DMS 273 (cell line): ENCODE measurements around the gene NR2C2AP.
"Not testable (repeated sequence)": the region's sequence is repeated elsewhere in the genome, so short reads cannot be mapped to it uniquely, and the experiment has no call there.

Experiments
- DNase-seq: peaks from one replicate; lab custom pipeline; 2025; ENCODE audit not compliant: unreplicated experiment; lab: John Stamatoyannopoulos, UW

Gene NR2C2AP

DNA sequence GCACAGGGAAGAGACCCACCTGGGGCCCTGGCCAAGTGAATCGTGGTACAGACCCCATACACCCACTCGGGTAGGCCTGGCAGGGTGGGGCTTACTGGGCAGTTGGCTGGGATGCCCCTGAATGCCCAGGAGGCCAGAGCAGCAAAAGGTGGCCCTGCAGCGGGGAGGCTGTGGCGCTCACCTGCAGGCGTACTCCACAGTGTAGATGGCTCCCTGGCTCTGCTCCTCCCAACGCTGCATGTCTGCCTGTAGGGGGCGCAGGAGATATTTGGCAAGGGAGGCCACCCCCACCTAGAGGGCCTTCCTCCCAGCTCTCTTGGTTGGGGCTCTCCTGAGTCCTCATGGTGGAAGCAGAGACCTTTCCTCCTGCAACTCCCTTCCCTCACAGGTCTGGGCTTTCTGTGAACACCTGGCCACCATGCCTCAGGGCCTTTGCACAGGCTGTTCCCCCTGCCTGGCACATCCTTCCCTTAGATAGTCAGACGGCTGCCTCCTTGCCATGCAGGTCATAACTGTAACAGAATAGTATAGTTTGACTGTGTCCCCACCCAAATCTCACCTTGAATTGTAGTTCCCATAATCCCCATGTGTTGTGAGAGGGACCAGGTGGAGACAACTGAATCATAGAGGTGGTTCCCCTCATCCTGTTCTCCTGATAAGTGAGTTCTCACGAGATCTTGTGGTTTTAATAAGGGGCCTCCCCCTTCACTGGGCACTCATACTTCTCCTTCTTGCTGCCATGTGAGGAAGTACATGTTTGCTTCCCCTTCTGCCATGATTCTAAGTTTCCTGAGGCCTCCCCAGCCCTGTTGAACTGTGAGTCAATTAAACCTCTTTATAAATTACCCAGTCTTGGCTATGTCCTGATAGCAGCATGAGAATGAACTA is 17.1 kb downstream of the NR2C2AP start:
- DNase-seq: peak; percentile 83

DNA sequence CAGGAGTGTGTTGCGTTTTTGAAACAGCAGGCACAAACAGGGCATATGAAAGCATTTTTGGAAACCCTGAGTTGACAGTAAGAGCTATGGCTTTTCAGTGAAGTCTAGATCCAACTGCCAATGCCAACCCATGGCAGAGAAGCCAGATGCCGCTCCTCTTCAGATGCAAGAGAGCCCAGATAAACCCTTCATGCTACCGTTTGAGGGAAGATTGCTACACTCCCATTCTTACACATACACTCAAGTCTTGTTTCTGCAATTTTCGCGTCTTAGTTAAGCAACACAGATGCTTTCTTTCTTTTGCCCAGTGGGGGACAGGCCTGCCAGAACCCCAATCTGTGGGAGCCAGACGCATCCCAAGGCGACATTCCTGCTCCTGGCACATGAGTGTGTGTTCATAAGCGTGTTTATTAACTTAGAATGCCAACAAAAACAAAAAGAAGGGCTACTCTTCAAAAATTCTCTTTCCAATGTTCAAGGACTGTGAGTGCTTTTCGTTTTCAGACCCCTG is 21.7 kb downstream of the NR2C2AP start:
- DNase-seq: no peak

DNA sequence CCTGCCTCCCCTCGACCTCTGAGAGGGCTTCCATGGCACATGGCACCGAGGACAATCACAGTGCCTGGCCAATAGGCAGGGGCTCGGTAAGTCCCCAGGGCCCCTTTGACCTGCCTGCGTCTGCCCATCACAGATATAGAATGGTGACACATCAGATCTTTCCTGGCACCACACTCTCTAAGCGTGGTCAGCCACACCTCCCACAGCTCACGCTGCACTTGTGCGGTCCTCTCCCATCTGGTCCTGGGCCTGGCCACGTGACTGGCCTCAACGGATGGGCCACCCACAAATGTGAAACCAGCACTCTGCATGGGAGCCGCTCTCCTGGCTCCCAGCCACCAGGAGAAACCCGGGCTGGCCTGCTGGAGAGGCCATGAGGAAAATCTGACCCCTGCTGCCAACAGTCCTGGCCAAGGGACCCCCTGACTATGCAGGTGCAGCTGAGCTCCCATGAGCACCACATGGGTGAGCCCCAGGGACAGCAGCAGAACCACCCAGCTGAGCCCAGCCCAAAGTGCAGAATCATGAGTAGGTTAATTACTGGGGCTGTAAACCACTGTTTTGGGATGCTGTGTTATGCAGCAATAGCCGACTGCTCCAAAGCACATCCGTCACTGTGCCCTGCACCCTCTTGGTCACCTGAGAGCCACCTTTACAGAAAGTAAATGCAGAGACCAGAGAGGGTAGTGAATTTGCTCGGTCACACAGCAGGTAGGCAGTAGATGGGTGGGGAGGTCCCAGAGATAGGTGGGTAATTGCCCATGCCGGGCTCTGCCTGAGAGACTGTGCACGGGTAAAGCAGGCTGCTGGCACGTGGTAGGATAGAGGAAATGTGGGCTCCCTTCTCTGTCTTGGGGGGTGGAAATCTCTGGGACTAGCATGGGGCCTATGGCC is 23.4 kb downstream of the NR2C2AP start:
- DNase-seq: no peak

DNA sequence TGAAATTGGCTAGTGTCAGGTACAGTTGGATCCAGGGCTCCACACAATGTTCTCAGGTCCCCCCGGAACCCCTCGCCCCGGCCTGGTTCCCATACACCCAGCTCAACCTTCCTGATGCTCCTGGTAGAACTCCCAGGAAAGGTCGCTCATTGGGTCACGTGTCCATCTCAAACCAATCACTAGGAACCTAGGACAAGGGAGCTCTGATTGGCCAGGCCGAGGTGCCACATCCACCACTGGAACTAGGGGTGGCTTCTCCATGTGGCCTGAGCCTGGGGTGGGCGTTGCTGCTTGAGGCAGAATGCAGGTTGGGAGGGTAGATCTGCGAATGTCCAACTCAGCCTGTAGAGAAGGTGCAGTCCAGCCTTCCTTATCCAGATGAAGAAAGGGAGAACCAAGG is 26.3 kb downstream of the NR2C2AP start:
- no peak for DNase-seq

DNA sequence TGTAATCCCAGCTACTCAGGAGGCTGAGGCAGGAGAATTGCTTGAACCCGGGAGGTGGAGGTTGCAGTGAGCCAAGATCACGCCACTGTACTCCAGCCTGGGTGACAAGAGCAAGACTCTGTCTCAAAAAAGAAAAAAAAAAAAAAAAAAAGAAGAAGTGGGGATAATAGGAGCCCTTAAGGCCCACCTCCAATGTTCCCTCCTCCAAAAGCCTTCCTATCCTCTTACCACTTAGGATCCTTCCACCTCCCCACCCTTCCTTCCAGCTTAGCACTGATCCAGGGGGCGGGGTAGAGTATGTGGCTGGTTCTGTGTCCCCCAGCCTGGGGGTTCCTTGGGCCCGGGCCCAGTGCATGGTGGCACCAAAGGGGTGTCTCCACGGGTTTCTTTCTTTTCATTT is 30.0 kb downstream of the NR2C2AP start:
- not testable (repeated sequence) for DNase-seq

DNA sequence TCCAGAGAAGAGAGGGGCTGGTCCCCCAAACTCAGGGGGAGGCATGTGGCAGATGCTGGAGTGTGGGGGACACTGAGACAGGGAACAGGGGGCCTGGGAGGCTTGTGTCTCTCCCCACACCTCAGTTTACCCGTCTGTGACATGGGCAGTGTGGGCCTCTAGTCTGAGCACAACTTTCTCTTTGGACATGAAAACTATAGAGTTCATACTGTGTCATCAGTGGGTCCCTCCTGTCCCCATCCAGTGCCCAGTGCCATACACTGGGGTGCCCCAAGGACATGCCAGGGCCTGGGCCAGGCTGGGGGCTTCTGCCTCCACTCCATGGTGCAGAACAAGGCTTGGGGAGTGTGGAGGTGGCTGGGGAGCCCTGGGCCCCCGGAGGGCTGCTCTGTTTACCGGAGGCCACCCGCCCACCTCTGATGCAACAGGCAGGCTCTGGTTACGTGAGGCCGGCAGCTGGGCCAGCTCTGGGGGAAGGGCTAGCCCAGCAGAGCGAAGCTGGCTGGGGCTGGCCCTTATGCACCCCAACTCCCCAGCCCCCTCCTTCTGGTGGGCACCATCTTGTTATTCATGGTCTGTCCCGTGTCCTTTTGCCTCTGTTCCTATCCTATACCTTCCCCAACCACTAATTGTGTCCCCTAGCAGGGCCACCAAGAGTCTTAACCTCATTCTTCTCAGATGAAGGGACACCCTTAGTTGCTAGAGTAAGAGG is 31.2 kb downstream of the NR2C2AP start:
- peak; percentile 73 for DNase-seq

DNA sequence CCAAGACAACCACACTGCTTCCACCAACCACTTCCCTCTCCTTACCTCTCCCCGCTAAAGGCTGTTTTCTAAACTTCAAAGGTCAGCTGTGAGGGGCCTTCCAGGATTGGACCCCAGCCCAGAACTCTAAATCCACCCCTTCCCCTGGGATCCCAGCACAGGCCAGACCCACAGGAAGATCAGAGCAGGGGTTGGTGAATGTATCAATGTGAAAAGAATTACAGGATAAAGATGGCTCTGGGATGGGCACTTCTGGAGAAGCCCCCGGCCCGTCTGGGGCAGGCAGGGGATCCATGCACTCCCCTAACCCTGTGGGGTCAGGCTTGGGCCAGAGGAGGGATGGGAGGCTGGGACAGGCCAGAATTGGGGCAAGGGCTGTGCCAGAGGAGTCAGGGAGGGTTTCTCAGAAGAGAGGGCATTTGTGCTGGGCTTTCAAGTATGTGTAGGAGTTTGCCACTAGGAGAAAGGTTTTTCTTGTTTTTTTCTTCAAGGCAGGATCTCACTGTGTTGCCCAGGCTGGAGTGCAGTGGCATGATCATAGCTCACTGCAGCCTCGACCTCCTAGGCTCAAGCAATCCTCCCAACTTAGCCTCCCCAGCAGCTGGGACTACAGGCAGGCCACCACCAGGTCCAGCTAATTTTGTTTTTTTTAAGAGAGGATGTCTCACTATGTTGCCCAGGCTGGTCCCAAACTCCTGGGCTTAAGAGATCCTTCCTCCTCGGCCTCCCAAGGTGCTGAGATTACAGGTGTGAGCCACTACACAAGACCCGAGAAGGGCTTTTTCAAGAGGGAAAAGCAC is 32.1 kb downstream of the NR2C2AP start:
- DNase-seq: peak; percentile 59

DNA sequence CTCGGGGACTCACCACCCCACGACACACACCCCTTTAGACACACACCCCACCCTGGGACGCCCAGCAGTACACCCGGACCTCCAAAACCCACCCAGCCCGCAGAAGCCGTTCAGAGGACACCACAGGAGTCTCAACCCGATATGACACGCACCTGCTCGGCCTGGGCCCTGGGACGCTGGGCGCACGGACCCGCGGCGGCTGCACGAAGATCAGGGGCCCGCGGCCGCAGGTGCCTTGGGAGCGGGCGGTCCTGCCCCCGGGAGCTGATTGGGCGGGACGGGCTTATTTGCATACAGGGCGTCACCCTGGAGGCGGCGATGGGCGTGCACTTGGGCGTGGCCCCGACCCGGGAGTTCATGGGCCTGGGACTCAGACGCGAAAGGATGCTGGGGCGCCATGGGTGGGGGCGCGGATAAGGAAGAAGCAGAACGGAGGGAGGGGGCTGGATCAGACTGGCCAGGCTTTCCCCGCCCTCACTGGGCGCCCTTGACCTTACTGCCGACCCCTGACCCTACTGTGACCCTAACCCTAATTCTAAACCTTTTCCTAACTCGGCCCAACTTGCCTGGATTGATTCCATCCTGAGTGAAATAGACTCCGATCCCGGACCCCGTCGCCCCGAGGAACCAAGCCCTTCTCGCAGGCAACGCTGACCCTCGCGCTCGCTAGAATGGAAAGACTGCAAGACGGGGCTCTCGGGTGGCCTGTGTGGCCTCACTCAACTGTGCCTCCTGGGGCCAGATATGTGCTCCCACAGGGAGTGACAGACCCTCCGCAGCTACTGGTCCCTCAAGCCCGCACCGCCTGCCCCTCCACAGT is 33.0 kb downstream of the NR2C2AP start, which contains the start of gene MEF2B:
Gene MEF2B, minus strand, starts transcription at position 211 of the 820 bp plus-strand sequence. CDS start 19,528 bp downstream, outside the sequence.
- peak; percentile 94 for DNase-seq

DNA sequence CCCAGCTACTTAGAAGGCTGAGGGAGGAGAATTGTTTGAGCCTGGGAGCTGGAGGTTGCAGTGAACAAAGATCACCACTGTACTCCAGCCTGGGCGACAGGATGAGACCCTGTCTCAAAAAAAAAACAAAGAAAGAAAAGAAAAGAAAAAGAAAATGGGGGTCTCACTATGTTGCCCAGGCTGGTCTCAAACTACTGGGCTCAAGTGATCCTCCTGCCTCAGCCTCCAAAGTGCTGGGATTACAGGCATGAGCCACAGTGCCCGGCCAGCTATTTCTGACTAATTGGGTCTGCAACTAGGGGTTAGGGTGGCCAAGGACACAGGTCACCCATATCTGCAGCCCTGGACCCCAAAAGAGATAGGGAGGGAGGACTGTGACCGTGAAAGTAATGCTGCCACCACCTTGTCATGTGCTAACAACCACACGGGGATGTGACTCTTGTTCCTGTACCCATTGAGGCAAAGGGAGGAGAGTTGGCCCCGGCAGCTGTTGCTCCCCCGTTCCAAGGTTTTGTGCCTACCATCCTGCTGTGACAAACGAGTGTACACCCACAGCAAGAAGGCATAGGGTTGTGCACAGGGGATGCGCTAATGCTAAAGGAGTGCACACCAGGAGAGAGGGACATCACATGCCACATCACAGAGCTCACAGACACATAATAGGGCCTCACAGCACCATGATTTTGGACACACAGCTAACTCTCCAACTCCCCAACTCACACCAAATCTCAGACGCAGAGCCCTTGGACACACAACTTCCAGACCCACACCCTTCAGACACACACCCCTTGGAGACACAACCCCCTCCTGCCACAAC is 33.8 kb downstream of the NR2C2AP start:
- no peak for DNase-seq

DNA sequence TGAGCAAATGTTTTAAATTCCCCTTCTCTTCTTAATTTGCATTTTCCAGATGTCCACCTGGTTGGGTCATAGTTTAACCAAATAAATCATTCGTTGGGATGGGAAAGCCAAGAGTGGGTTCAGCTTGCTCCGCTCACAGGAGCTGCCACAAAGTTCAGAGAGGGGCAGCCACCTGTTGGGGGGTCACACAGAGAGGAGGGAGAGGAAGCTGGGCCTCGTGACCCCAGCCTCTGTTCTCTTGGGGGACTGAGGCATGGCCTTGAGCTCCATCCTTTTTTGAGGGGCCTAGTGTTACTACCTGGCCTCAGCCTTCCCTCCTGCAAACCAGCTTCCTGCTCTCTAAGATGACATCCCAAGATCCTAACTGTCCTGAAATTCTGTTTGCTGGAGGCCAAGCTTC is 35.6 kb downstream of the NR2C2AP start:
- no peak for DNase-seq

DNA sequence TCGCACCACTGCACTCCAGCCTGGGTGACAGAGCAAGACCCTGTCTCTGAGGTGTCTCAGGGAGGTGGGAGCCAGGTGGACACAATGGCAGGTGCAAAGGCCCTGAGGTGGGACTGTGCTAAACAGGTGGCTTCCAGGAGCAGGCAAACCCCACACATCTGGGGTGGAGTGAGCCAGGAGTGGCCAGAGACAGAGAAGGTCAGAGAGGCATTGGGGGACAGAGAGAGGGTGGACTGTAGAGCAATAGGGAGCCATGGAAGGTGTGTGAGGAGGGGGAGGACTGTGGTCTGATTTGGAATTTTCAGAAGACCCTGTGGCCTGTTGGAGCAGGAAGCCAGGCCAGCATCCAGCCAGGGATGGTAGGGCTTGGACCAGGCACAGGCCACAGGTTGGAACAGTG is 37.8 kb downstream of the NR2C2AP start:
- no peak for DNase-seq

DNA sequence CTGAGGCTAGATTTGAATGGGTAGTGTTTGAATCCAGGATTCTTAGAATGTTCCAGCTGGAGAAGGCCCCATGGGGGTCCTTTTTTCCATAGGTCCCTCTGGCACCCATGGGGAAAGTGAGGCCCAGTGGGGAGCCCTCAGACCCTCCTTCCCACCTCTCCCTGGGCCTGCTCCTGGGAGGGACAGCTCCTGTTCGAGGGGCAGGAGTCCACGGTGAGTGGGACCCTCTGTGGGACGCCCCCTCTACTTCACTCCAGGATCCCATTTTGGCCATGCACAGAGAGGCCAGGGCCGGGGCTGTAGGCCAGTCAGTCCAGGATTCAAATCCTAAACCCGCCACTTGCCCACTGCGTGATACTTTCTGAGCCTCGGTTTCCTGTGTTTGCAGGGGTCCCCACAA is 40.7 kb downstream of the NR2C2AP start:
- DNase-seq: no peak

DNA sequence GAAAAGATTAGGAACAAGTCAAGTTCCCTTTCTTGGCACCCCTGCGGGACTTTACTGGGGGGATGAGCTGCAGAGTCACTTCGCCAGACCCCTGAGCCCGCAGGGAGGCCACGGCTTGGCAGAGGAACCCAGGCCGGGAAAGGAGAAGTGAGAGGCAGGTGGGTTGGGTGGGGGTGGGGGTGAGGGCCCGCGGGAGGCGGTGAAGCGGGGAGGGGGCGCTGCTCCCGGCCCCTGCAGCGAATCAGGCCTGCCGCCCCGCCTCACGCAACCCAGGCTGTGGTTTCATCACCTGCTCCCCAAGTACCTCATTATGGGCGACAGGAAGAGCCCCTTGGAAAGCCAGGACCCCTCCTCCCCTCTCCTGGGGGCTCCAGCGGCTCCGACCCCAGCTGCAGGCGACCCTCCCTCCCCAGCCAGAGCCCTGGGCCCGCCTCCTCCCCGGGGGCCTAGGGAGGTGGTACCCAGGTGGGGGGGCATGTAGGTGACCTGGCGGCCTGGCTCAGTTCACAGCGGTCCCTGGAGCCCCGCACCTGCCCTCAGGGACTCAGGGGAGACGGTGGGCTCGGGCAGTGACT is 42.7 kb downstream of the NR2C2AP start:
- DNase-seq: no peak

DNA sequence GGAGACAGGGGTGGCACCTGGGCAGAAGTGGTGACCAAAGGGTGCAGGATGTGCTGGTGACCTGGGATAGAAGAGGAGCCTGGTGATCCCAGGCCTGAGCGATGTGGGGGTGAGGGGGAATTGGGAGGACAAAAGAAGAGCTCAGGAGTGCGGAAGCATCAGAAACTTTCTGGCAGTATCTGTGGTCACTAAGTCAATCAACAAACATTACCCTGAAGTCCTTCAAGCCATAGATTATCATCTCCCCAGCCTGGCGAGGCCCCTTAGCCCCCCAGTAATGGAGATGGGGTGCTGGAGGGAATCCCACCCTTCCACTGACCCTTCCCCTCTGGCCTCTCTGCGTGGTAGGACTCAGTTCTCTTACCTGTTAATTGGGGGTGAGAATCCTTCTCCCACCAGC is 43.7 kb downstream of the NR2C2AP start:
- DNase-seq: no peak

DNA sequence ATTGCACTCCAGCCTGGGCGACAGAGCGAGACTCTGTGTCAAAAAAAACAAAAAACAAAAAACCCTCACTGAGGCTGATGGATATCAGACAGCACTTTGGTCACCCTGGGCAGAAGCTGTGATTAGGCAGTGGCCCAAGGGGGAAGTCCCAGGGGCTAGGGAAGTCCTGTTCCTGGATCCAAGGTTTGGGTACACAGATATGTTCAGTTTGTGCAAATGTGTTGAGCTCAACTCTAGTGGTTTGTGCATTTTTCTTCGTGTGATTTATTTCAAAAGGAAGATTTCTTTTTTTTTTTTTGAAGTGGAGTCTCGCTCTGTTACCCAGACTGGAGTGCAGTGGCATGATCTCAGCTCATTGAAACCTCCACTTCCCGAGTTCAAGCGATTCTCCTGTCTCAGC is 45.4 kb downstream of the NR2C2AP start:
- no peak for DNase-seq

DNA sequence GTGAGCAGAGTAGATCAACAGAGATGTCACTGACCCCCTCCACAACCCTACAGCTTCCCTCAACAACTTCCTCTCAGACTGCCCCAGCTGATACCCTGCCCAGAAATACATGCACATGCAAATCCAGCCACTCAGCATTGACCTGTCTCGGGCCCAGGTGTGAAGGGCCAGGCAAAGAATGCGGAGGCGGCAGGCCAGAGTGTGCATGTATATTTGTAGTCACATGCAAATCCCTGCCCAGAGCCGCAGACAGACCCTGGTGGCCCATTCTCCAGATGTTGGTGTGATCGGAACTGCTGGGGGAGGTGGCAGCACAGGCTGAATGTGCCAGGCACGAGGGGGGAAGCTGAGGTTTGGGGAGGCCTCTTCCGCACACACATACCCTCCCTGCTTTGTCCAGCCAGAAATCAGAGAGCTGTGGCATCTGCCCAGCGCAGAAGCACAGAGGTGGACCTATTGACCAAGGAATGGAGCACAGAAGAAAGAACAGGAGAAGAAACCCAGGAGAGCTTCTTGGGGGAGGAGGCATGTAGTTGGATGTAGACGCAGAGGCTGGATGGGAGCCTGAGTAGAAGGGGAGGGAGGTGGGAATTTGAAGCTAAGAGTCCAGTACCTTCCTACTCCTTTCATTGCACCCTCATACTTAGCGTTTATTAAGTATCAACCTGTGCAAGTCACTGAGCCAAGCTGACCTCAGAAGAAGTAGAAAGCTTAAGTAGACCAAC is 47.6 kb downstream of the NR2C2AP start:
- DNase-seq: no peak

DNA sequence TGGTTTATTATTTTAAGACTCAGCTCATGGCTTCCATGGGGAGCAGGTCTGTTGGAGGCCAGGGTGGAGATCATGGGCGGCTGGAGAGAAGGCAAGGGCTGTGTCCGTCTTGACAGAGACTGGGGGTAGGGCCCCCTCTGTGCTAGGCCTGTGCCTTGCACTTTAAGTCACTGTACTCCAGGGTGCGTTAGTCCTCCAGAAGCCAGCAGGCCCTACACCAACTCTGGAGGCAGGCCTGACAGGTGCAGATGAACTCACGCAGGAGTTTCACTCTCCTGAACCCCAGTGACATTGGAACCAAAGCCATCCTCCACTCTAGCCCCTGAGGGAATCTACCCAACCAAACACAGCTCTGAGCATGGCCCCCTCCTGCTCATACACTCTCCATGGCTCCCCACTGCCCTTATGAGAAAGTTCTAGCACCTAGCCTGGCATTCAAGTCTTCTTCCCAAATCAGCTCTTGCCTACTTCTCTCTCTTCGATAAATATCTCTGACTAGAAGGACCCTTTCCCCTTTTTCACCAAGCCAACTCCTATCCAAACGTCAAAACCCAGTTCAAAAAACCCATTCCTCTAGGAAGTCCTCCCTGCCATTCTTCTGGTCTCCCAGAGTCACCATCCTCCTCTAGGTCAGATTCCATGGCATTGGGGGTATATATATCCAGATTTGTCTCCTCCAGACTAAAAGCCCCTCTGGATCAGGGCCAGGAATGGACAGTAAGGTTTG is 48.3 kb downstream of the NR2C2AP start:
- no peak for DNase-seq
